K562 (cell line): ENCODE results near the gene MORF4L1. TPM values are rescaled to one million over a fixed set of nuclear protein-coding genes. Genes with fewer than 3 reads are reported as not detected.
A peak's percentile ranks its signal among the peaks of the same experiment; 100 is the strongest.

Source experiments
- ATAC-seq: fragments of 200-7000 bp; cut with Tn5 transposase; 3 replicates; pipeline ENCODE4 v1.9.1; 2020; ENCODE audit warnings: moderate library complexity
- BruUV-seq: library from RNA; stranded (reverse); fragments of 400-500 nt; replicated peaks from 2 replicates; lab custom pipeline; 2021; lab: Mats Ljungman, UMichigan
- CTCF ChIA-PET: fragments of 300-600 bp; formaldehyde crosslinking; extraction: SDS; loops from one replicate; lab custom pipeline; 2021; ENCODE audit warnings: low intra/inter-chr PET ratio; lab: Yijun Ruan, JAX
- POLR2A ChIA-PET: fragments of 300-600, 350-650 bp; sonication (Branson Sonifier 250); formaldehyde crosslinking; extraction: SDS; loops from one replicate; lab custom pipeline; 2021; ENCODE audit warnings: antibody characterized with exemption, inconsistent platforms; lab: Yijun Ruan, JAX
- DNase-seq, 4 experiments: peaks; one replicate each; pipeline versions ENCODE4 v3.0.0 to v3.0.0-alpha.2; 2011 to 2018; ENCODE audit warnings: low spot score in 3 of 4, mixed read lengths in 3 of 4; ENCODE audit errors: extremely low read depth in 1 of 4
- FAIRE-seq: peaks from 2 replicates; lab custom pipeline; 2011; peaks lifted over from hg19 to GRCh38; lab: Jason Lieb, UNC
- H2AFZ ChIP-seq: 2 replicates; pipeline ENCODE4 v1.6.0; 2011; ENCODE audit warnings: low read depth, low read length, control low read depth, inconsistent platforms
- H3K27ac ChIP-seq: fragments of 200-600 bp; 3 replicates; pipeline ENCODE4 v1.8.0; 2011; ENCODE audit warnings: low read depth, mild to moderate bottlenecking, control low read depth, inconsistent platforms, low read length, moderate library complexity, mixed read lengths; ENCODE audit errors: extremely low read depth
- H3K27me3 ChIP-seq, 2 experiments: fragments of 300-600 bp in 1 of 2; 2 replicates in 1 of 2; 3 replicates in 1 of 2; pipeline versions ENCODE4 v1.6.0 to v1.8.0; 2011; ENCODE audit warnings: inconsistent platforms in 2 of 2, low read length in 2 of 2, mild to moderate bottlenecking in 1 of 2, mixed read lengths in 1 of 2, moderate library complexity in 1 of 2; ENCODE audit not compliant: control insufficient read depth in 2 of 2, insufficient read depth in 2 of 2
- H3K36me3 ChIP-seq: fragments of 300-600 bp; 3 replicates; pipeline ENCODE4 v1.8.0; 2011; ENCODE audit warnings: mild to moderate bottlenecking, low read length, inconsistent platforms; ENCODE audit not compliant: control insufficient read depth, insufficient read depth
- H3K4me1 ChIP-seq, 2 experiments: fragments of 200-600 bp in 1 of 2; replicated peaks in 1 of 2; 2 replicates in 1 of 2; 3 replicates in 1 of 2; pipeline versions ENCODE4 v1.5.1 to v1.8.0; 2011; ENCODE audit warnings: inconsistent platforms in 2 of 2, low read length in 2 of 2, mild to moderate bottlenecking in 1 of 2, mixed read lengths in 1 of 2, moderate library complexity in 1 of 2; ENCODE audit not compliant: control insufficient read depth in 2 of 2, insufficient read depth in 2 of 2
- H3K4me2 ChIP-seq: 2 replicates; pipeline ENCODE4 v1.6.1; 2011; ENCODE audit warnings: low read length, control low read depth, inconsistent platforms, mixed read lengths; ENCODE audit not compliant: insufficient read depth
- H3K4me3 ChIP-seq: fragments of 200-600 bp; sonication (generic), shearing (Covaris generic); 2 replicates; pipeline ENCODE4 v1.5.1; 2016; ENCODE audit warnings: control low read depth, inconsistent platforms
- H3K79me2 ChIP-seq: fragments of 200-600 bp; 3 replicates; pipeline ENCODE4 v1.8.0; 2011; ENCODE audit warnings: low read length, inconsistent platforms; ENCODE audit not compliant: control insufficient read depth, insufficient read depth
- H3K9ac ChIP-seq, 2 experiments: 2 replicates each; pipeline versions ENCODE4 v1.6.0 to v1.6.1; 2011; ENCODE audit warnings: low read depth in 2 of 2, low read length in 2 of 2, control low read depth in 1 of 2, inconsistent platforms in 1 of 2, mild to moderate bottlenecking in 1 of 2, mixed read lengths in 1 of 2; ENCODE audit not compliant: insufficient read depth in 1 of 2
- H3K9me1 ChIP-seq: one replicate; pipeline ENCODE4 v1.6.0; 2011; ENCODE audit warnings: inconsistent platforms, mild to moderate bottlenecking, low read length, moderate library complexity; ENCODE audit not compliant: control insufficient read depth, insufficient read depth
- H3K9me3 ChIP-seq: replicated peaks from 2 replicates; pipeline ENCODE4 v1.5.1; 2011; ENCODE audit warnings: low read depth, low read length, inconsistent platforms; ENCODE audit not compliant: control insufficient read depth, insufficient read depth
- H4K20me1 ChIP-seq: replicated peaks from 2 replicates; pipeline ENCODE4 v1.6.1; 2011; ENCODE audit warnings: low read length, inconsistent platforms, mixed read lengths; ENCODE audit not compliant: control insufficient read depth, insufficient read depth
- HLTF ChIP-seq: fragments of 450-650 bp; IDR thresholded peaks from 2 replicates; pipeline ENCODE4 v1.6.1; 2016
- MYNN ChIP-seq, 2 experiments: sonication (generic); formaldehyde crosslinking in 1 of 2; IDR thresholded peaks; 2 replicates each; pipeline versions ENCODE4 v1.5.0 to v1.6.1; 2016 to 2020; ENCODE audit warnings: antibody characterized with exemption in 1 of 2, missing genetic modification reagents in 1 of 2
- SETDB1 ChIP-seq: IDR thresholded peaks from one replicate; pipeline ENCODE4 v1.6.1; 2012; ENCODE audit warnings: low read length, control low read depth, inconsistent platforms
- ZNF551 ChIP-seq: fragments of 250-450 bp; sonication (Bioruptor Pico); IDR thresholded peaks from 2 replicates; pipeline ENCODE4 v1.5.0; 2021; ENCODE audit warnings: mild to moderate bottlenecking, moderate library complexity
- ZSCAN32 ChIP-seq: fragments of 450-650 bp; formaldehyde crosslinking; IDR thresholded peaks from 2 replicates; pipeline ENCODE4 v1.4.0; 2020; ENCODE audit warnings: mild to moderate bottlenecking, moderate library complexity
- WGBS: fragments of 100-300 bp; shearing (Covaris generic); methylation state at CpG from one replicate; pipeline ENCODE4 v1.1.6; 2016; ENCODE audit warnings: low coverage, mixed read lengths; ENCODE audit not compliant: insufficient coverage; ENCODE audit errors: missing lambda C conversion rate; 5-methylcytosine and 5-hydroxymethylcytosine counted together
- in situ Hi-C: fragments of 300-500 bp; cut with MboI; formaldehyde crosslinking; loops from 4 replicates; pipeline ENCODE4 v1.15.0; 2018; ENCODE audit warnings: inconsistent platforms, mixed read lengths
- intact Hi-C: fragments of 100-400 bp; cut with micrococcal nuclease; formaldehyde crosslinking; loops from 2 replicates; pipeline ENCODE4 v1.14.2; 2022
- polyA plus RNA-seq, 8 experiments: library from polyadenylated mRNA; depleted of rRNA in 4 of 8; stranded (reverse) in 5 of 8; unstranded in 3 of 8; fragments of >200 nt; fragmentation: Nextera tagmentation in 2 of 8; fragmentation: Illumina TruSeq in 1 of 8; extraction: Ambion mirVana in 2 of 8; extraction: Trizol in 1 of 8; gene quantifications; 2 replicates each; pipeline versions ENCODE4 v1.2.1 to v1.2.3, GENCODE V29; 2011 to 2014; ENCODE audit warnings: inconsistent platforms in 1 of 8, missing spikeins in 1 of 8
- total RNA-seq, 7 experiments: library from RNA; depleted of rRNA in 6 of 7; stranded (reverse); fragments of >200 nt in 6 of 7; fragmentation: Illumina TruSeq in 2 of 7; extraction: Trizol in 2 of 7; gene quantifications; 2 replicates each; pipeline versions ENCODE4 v1.2.1 to v1.2.3, GENCODE V29; 2011 to 2021; ENCODE audit warnings: low replicate concordance in 1 of 7
- TF ChIP-seq, protein P1 (sequence below), 2 experiments: fragments of 150-350 bp in 1 of 2; IDR thresholded peaks; 2 replicates each; pipeline ENCODE4 v1.6.1; 2012 to 2016; ENCODE audit warnings: low read depth in 2 of 2, low read length in 2 of 2, mild to moderate bottlenecking in 1 of 2, moderate library complexity in 1 of 2
- TF ChIP-seq, protein P2 (sequence below): fragments of 250-450 bp; sonication (Bioruptor Pico); IDR thresholded peaks from 2 replicates; pipeline ENCODE4 v1.8.0; 2021; ENCODE audit warnings: mild to moderate bottlenecking, moderate library complexity

Gene MORF4L1
- total and polyA plus RNA-seq, 9 of the 15 experiments (the other 6 are each of a cell fraction or from before 2014, with no cell fraction given): 127 to 615 (median 281) TPM

DNA sequence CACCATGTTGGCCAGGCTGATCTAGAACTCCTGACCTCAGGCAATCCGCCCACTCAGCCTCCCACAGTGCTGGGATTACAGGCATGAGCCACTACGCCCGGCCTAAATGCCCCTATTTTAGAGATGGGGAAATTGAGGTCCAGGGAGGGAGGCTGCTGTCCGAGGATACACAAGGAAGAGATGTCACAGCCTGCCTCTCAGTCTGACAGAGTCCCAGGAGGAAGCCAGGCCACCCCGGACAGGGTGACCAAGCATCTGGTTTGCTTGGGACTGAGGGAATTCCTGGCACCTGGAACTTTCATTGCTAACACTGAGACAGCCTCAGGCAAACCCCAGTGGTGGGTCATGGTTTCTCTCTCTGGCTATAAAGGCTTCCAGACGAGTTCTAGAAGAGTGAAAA is 30.8 kb upstream of the MORF4L1 start:
- BruUV-seq: no TSS peak
- Histone ChIP-seq H3K4me1 (no peaks in the 10 kb centered on the region; a peak in 1 of 5 replicates), H3K4me2 (no peak overlapping the region), H3K9me1 (no peaks in the 10 kb centered on the region), H2AFZ (no peak overlapping the region), H3K27me3 (peaks cover 11 to 31% of the 10 kb centered on the region in 2 experiments; a peak in 4 of 5 replicates), H3K9me3 (no peaks in the 10 kb centered on the region), H3K79me2 (no peaks in the 10 kb centered on the region), H3K9ac (no peak overlapping the region), H3K4me3 (no peak overlapping the region), H4K20me1 (0 out of 2 replicates have a peak, but pooled peaks cover 4% of the 10 kb centered on the region), H3K36me3 (no peaks in the 10 kb centered on the region), H3K27ac (no peak overlapping the region)
- POLR2A ChIA-PET: interaction anchor here (0.6 kb wide), 2 partner anchors 104 to 598 kb away, joined by 3 read pairs; no protein-coding TSS in a partner anchor
- WGBS: 6% methylated on average over 4 of the region's 6 CpGs
- FAIRE-seq: no peak
- CTCF ChIA-PET: interaction anchor here (0.5 kb wide), 1 partner anchor 24 kb away, joined by 3 read pairs; no protein-coding TSS in a partner anchor
- peak in 1 of 4 experiments; percentile 3 for DNase-seq
- in situ Hi-C loops: no loop called here
- intact Hi-C loops: no loop called here
- ATAC-seq: no peak
- TF ChIP-seq MYNN (IDR thresholded peaks at IDR 0.05) (no peak), MYNN (CRISPR knock-in tag; IDR thresholded peaks at IDR 0.05) (no peak), SETDB1 (no peak), ZSCAN32 (CRISPR knock-in tag) (no peak), HLTF (no peak), ZNF551 (no peak)
- TF ChIP-seq, protein P1, sequence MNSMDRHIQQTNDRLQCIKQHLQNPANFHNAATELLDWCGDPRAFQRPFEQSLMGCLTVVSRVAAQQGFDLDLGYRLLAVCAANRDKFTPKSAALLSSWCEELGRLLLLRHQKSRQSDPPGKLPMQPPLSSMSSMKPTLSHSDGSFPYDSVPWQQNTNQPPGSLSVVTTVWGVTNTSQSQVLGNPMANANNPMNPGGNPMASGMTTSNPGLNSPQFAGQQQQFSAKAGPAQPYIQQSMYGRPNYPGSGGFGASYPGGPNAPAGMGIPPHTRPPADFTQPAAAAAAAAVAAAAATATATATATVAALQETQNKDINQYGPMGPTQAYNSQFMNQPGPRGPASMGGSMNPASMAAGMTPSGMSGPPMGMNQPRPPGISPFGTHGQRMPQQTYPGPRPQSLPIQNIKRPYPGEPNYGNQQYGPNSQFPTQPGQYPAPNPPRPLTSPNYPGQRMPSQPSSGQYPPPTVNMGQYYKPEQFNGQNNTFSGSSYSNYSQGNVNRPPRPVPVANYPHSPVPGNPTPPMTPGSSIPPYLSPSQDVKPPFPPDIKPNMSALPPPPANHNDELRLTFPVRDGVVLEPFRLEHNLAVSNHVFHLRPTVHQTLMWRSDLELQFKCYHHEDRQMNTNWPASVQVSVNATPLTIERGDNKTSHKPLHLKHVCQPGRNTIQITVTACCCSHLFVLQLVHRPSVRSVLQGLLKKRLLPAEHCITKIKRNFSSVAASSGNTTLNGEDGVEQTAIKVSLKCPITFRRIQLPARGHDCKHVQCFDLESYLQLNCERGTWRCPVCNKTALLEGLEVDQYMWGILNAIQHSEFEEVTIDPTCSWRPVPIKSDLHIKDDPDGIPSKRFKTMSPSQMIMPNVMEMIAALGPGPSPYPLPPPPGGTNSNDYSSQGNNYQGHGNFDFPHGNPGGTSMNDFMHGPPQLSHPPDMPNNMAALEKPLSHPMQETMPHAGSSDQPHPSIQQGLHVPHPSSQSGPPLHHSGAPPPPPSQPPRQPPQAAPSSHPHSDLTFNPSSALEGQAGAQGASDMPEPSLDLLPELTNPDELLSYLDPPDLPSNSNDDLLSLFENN (IDR thresholded peaks at IDR 0.05; ENCODE audit: low read depth in 2 of 2, low read length in 2 of 2): no peak
- TF ChIP-seq, protein P2, sequence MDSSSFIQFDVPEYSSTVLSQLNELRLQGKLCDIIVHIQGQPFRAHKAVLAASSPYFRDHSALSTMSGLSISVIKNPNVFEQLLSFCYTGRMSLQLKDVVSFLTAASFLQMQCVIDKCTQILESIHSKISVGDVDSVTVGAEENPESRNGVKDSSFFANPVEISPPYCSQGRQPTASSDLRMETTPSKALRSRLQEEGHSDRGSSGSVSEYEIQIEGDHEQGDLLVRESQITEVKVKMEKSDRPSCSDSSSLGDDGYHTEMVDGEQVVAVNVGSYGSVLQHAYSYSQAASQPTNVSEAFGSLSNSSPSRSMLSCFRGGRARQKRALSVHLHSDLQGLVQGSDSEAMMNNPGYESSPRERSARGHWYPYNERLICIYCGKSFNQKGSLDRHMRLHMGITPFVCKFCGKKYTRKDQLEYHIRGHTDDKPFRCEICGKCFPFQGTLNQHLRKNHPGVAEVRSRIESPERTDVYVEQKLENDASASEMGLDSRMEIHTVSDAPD (CRISPR knock-in tag): no peak
